ENCODE measurements around the gene CRX. TPM values are rescaled to one million over a fixed set of nuclear protein-coding genes. Genes with fewer than 3 reads are reported as not detected.
A peak's percentile ranks its signal among the peaks of the same experiment; 100 is the strongest.
"Not testable (repeated sequence)": the region's sequence is repeated elsewhere in the genome, so short reads cannot be mapped to it uniquely, and the experiment has no call there.

CRX gene
- total RNA-seq, 2 donors from 2014 or later = not detected

DNA sequence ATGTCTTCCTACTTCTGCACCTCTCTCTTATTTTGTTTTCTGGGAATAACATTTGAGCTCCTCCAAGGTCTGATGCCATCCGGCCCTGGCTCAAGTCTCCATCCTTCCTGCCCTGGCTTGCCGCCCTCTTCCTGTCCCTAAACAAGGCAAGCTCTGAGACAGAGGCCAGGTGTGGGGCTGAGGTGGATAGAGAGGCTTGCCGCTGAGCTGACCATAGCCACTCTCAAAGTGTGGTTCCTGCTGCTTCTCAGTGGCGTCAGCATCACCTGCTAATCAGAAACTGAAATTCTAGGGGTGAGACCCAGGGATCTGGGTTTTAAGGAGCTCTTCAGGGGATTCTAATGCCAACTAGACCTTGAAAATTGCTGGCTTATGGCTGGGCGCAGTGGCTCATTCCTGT, 31.3 kb downstream of the CRX start:
- H3K36me3 Mint-ChIP-seq (ENCODE audit: insufficient read depth in 2 of 2) = no peaks in the 10 kb centered on the region
- peaks cover 38% of the 10 kb centered on the region for H3K27me3 Mint-ChIP-seq (ENCODE audit: low read depth)
- H3K4me1 Mint-ChIP-seq (ENCODE audit: low read depth) = peaks cover 14% of the 10 kb centered on the region
- no peak overlapping the region for H3K4me3 Mint-ChIP-seq
- DNase-seq = no peak
- no peak overlapping the region for H3K27ac Mint-ChIP-seq
- no peak for ATAC-seq (replicated peaks in 1 of 2)
- H3K9me3 Mint-ChIP-seq = no peaks in the 10 kb centered on the region

DNA sequence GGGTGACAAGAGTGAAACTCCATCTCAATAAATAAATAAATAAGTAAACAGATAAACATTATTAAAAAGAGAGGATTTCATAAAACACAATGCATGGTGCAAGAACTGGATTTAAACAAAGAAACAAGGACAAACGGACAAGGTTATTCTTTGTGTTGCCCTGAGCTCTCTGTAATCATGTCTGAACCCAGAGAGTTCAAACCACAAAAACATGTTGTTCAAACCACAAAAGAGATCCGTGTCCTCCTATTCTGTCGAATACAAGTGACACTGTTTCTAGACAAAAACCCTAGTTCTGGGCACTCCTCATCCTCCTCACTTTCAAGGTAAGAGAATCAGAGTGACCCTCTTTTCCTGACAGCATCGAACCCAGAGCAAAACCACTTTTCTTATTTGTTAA, 32.7 kb downstream of the CRX start:
- Mint-ChIP-seq H3K27me3 (ENCODE audit: low read depth) (peaks cover 26% of the 10 kb centered on the region), H3K4me1 (ENCODE audit: low read depth) (peaks cover 5% of the 10 kb centered on the region), H3K9me3 (no peaks in the 10 kb centered on the region), H3K27ac (no peak overlapping the region), H3K4me3 (no peak overlapping the region), H3K36me3 (ENCODE audit: insufficient read depth in 2 of 2) (no peaks in the 10 kb centered on the region)
- DNase-seq (no peak), ATAC-seq (replicated peaks in 1 of 2) (no peak)

DNA sequence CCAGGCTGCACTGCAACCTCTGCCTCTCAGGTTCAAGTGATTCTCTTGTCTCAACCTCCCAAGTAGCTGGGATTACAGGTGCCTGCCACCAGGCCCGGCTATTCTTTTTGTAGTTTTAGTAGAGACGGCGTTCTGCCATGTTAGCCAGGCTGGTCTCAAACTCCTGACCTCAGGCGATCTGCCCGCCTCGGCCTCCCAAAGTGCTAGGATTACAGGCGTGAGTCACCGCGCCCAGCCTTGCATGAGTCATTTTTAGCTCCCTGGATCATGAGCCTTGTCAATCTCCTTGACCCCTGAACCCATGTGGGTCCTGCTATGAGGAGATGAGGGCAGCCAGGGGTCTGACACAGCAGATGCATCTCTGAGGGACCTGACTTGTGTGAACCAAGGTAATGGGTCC, 36.5 kb downstream of the CRX start:
- H3K4me1 Mint-ChIP-seq (ENCODE audit: low read depth); H3K4me3 Mint-ChIP-seq; DNase-seq; H3K27ac Mint-ChIP-seq; ATAC-seq (replicated peaks in 1 of 2); H3K36me3 Mint-ChIP-seq (ENCODE audit: insufficient read depth in 2 of 2); H3K9me3 Mint-ChIP-seq: not testable (repeated sequence)
- peaks cover 15% of the 10 kb centered on the region for H3K27me3 Mint-ChIP-seq (ENCODE audit: low read depth)

DNA sequence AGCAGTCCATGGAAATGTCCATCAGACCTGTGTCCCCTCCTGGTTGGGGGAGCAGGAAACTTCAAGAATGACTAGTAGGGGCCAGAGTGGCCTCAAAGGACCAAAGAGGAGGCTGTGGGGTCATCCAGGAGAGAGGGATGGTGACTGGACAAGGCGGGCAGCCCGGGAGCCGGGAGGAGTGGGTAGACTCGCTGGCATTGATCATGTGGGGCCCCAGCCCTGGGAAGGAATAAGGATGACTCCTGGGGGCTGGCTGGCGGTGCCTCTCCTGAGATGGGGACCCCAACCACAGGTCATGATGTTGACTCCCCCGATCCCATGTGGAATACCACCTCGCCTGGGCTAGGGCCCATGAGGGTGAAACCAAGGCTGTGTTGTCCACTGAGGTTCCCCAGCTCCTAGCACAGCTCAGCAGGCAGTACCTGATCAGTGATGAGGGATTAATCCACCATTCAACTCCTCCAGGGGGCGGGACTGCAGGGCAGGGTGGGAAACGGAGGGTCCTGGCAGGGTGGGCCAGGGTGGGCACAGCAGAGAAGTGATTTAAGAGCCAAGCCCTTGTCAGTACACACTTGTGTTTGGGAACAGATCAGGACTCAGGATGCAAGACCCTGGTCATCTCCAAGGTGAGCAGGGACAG, 37.0 kb downstream of the CRX start, which contains the start of gene TPRX2:
Gene TPRX2 (plus strand): TSS at position 590 of the 640 bp plus-strand sequence. CDS start 12 bp downstream, at position 602.
- ATAC-seq (replicated peaks in 1 of 2); DNase-seq; H3K4me1 Mint-ChIP-seq (ENCODE audit: low read depth); H3K27ac Mint-ChIP-seq; H3K9me3 Mint-ChIP-seq; H3K36me3 Mint-ChIP-seq (ENCODE audit: insufficient read depth in 2 of 2); H3K4me3 Mint-ChIP-seq: not testable (repeated sequence)
- peaks cover 15% of the 10 kb centered on the region for H3K27me3 Mint-ChIP-seq (ENCODE audit: low read depth)

DNA sequence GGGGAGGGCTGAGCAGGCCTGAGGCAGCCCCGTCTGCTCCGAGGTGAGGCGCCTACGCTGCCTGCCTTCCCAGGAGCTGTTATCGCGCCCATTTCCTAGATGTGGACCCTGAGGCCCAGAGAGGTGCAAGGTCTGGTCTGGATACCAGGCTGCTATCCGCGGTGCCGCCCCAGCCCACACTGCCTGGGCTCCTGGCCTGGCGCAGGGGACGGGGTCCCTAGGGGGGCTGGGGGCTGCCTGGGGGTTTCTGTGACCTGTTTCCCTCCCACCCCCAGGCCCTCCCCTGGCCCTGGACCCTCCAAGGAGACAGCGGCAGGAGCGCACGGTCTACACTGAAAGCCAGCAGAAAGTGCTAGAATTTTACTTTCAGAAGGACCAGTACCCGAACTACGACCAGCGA, 38.1 kb downstream of the CRX start:
- DNase-seq; ATAC-seq (replicated peaks in 1 of 2); H3K36me3 Mint-ChIP-seq (ENCODE audit: insufficient read depth in 2 of 2); H3K9me3 Mint-ChIP-seq; H3K4me1 Mint-ChIP-seq (ENCODE audit: low read depth); H3K27ac Mint-ChIP-seq; H3K4me3 Mint-ChIP-seq: not testable (repeated sequence)
- peaks cover 14% of the 10 kb centered on the region for H3K27me3 Mint-ChIP-seq (ENCODE audit: low read depth)

DNA sequence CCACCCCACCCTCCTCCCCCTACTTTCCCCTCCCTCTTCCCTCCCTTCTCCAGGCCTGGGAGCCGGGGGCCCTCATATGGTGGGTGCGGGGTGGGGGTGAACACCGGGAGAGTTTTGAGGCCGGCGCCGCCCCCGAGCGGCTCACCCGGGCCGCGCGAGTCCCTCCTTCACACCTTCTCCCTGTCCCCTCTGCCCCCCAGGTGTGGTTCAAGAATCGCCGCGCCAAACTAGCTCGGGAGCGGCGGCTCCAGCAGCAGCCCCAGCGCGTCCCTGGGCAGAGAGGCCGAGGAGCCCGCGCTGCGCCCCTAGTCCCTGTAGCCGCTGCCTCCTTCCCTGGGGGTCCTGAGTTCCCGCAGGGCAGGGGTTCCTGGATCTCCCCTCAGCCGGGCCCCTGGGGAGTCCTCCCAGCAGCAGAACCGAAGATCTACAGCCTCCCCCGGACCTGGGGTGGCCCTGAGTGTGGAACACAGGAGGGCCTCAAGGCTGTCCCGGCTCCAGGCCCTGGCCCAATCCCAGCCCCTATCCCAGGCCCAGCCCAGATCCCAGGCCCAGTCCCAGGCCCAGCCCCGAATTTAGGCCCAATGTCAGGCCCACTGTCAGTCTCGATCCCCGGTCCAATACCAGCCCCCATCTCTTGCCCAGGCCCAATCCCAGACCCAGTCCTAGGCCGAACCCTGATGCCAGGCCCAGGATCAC, 39.0 kb downstream of the CRX start:
- Mint-ChIP-seq H3K4me1 (ENCODE audit: low read depth) (peaks cover 5% of the 10 kb centered on the region), H3K27ac (no peak overlapping the region), H3K27me3 (ENCODE audit: low read depth) (peaks cover 14% of the 10 kb centered on the region), H3K4me3 (no peak overlapping the region), H3K36me3 (ENCODE audit: insufficient read depth in 2 of 2) (no peaks in the 10 kb centered on the region), H3K9me3 (no peaks in the 10 kb centered on the region)
- ATAC-seq (replicated peaks in 1 of 2) = no peak
- no peak for DNase-seq

DNA sequence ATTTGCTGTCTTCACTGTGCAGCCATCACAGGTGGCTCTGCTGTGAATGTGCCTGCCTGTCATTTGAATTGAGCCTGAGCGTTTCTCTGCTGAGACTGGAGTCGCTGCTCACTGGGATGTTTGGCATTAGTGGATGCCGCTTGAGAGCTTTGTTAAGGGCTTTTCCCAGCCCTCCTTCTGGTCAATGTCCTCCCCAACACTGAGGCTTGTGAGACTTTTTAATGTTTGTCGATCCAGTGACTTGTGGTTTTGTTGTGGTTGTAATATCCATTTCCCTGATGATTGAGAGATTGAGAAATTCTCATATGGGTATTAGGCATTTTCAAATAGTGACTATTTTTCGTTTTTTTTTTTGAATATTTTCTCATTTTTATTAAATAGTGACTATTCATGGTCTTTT, 39.9 kb downstream of the CRX start:
- Mint-ChIP-seq H3K9me3 (no peaks in the 10 kb centered on the region), H3K27me3 (ENCODE audit: low read depth) (peaks cover 14% of the 10 kb centered on the region), H3K27ac (no peak overlapping the region), H3K4me1 (ENCODE audit: low read depth) (peaks cover 5% of the 10 kb centered on the region), H3K36me3 (ENCODE audit: insufficient read depth in 2 of 2) (no peaks in the 10 kb centered on the region), H3K4me3 (no peak overlapping the region)
- DNase-seq (no peak), ATAC-seq (replicated peaks in 1 of 2) (no peak)

DNA sequence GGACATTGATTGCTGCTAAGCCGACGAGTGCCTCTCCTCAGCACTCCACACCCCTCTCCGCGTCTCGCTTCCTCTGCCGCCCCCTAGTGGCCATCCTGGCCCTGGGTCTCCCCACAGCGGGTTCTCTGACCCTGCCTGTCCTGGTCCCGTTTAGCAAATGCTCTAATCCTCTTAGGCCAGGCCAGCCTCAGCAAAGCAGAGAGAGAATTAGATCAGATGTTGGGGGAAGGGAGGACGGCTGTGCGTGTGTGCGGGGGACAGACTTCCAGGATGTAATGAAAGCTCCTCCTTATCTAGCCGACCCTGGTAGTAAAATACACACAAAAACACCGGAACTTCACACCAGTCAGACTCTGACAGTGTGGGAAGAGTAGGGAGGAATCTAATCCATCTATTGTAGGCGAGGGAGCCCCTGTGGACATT, 41.8 kb downstream of the CRX start:
- DNase-seq (peak; percentile 86 to 91), ATAC-seq (replicated peaks in 1 of 2) (peak; percentile 88 to 93)
- Mint-ChIP-seq H3K36me3 (ENCODE audit: insufficient read depth in 2 of 2) (no peaks in the 10 kb centered on the region), H3K27me3 (ENCODE audit: low read depth) (peaks cover 14% of the 10 kb centered on the region), H3K9me3 (no peaks in the 10 kb centered on the region), H3K27ac (no peak overlapping the region), H3K4me3 (no peak overlapping the region), H3K4me1 (ENCODE audit: low read depth) (peaks cover 5% of the 10 kb centered on the region)

DNA sequence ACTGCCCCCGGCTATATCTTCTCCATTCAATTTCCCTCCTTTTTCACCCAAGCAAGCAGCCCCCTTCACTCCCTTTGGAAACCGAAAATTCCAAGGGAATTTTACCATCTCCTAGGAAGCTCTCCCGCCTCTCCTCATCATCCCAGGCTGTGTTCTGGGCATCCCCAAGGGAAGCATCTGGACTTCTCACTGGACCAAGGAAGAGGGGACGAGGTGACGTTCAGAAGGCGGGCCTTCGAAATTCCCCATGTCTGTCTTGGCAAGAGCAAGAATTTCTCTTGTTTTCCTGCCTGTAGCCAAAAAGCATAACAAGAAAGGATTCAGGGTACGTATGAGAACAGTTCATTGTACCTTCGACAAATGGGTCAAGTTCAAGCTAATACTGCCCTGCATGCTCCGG, 43.4 kb downstream of the CRX start:
- H3K4me1 Mint-ChIP-seq (ENCODE audit: low read depth) = peaks cover 5% of the 10 kb centered on the region
- ATAC-seq (replicated peaks in 1 of 2) = no peak
- peaks cover 14% of the 10 kb centered on the region for H3K27me3 Mint-ChIP-seq (ENCODE audit: low read depth)
- no peaks in the 10 kb centered on the region for H3K9me3 Mint-ChIP-seq
- H3K36me3 Mint-ChIP-seq (ENCODE audit: insufficient read depth in 2 of 2) = no peaks in the 10 kb centered on the region
- no peak for DNase-seq
- no peak overlapping the region for H3K4me3 Mint-ChIP-seq
- no peak overlapping the region for H3K27ac Mint-ChIP-seq

DNA sequence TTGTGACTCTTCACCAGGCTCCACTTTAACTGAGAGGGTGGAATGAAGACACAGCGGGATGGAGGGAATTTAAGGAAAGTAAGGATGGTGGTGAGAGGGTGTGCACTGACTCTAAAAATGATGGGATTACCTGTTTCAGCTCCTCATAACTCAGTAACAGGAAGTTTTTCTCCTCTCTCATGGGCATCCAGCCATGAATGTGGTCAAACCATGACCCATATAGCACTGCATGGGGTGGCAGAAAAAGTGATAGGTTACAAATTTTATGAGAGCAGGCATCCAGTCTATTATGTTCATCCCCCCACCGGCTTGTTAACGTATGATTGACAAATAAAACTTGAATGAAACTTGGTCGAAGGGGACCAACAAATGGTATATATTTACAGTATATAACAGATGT, 57.2 kb downstream of the CRX start:
- no peak overlapping the region for H3K27ac Mint-ChIP-seq
- no peak for ATAC-seq (replicated peaks in 1 of 2)
- H3K27me3 Mint-ChIP-seq (ENCODE audit: low read depth) = peaks cover 15% of the 10 kb centered on the region
- no peaks in the 10 kb centered on the region for H3K4me1 Mint-ChIP-seq (ENCODE audit: low read depth)
- DNase-seq = no peak
- H3K9me3 Mint-ChIP-seq = peaks cover 2 to 3% of the 10 kb centered on the region in 2 donors
- H3K4me3 Mint-ChIP-seq = no peak overlapping the region
- peaks cover 1 to 2% of the 10 kb centered on the region in 2 donors for H3K36me3 Mint-ChIP-seq (ENCODE audit: insufficient read depth in 2 of 2)

DNA sequence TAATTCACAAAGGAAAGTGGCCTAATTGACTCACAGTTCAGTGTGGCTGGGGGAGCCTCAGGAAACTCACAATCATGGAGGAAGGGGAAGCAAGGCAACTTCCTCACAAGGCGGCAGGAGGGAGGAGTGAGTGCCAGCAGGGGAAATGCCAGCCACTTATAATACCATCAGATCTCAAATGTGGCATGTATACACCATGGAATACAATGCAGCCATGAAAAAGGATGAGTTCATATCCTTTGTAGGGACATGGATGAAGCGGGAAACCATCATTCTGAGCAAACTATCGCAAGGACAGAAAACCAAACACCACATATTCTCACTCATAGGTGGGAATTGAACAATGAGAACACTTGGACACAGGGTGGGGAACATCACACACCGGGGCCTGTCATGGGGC, 57.6 kb downstream of the CRX start:
- ATAC-seq (replicated peaks in 1 of 2); H3K4me3 Mint-ChIP-seq; H3K36me3 Mint-ChIP-seq (ENCODE audit: insufficient read depth in 2 of 2); H3K9me3 Mint-ChIP-seq; H3K4me1 Mint-ChIP-seq (ENCODE audit: low read depth); H3K27ac Mint-ChIP-seq; DNase-seq: not testable (repeated sequence)
- peaks cover 15% of the 10 kb centered on the region for H3K27me3 Mint-ChIP-seq (ENCODE audit: low read depth)

DNA sequence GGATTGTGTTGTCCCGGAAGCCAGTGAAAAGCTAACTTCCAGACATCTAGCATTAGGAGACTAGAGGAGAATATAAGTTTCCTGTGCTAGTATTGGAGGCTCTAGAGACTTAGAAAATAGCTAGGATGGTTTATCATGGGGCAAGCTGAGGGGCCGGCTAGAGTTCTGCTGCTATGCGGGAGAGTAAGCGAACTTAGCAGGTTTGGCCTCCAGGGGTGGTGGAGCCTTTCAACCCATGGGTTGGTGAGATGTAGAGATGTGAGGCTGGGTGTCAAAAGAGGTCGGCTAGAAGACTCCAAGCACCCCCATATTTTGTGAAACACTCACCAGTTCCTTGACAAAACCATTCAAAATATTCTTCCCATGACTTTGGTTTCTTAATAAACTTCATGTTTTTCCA, 60.0 kb downstream of the CRX start:
- peaks cover 20% of the 10 kb centered on the region for H3K27me3 Mint-ChIP-seq (ENCODE audit: low read depth)
- DNase-seq = no peak
- ATAC-seq (replicated peaks in 1 of 2) = no peak
- no peak overlapping the region for H3K4me3 Mint-ChIP-seq
- H3K9me3 Mint-ChIP-seq = peaks cover 2 to 3% of the 10 kb centered on the region in 2 donors
- H3K4me1 Mint-ChIP-seq (ENCODE audit: low read depth) = no peaks in the 10 kb centered on the region
- H3K36me3 Mint-ChIP-seq (ENCODE audit: insufficient read depth in 2 of 2) = peaks cover 1 to 2% of the 10 kb centered on the region in 2 donors
- no peak overlapping the region for H3K27ac Mint-ChIP-seq

DNA sequence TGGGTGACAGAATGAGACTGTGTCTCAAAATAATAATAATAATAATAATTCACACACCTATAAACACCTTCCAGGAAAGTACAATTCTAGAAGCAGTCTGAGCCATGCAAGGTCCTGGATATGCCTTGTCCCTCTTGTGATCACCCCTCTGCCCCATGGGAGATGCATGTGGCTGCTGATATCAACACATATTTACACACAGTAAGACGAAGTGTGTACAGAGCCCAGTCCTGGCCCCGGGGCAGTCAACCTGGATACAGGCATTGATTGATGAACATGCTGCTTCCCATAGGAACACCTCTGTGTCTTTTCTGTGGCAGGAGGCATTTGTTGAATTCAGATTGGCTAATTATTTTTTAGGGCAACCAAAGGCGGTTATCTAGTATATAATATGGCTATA, 61.2 kb downstream of the CRX start:
- DNase-seq (no peak), ATAC-seq (replicated peaks in 1 of 2) (no peak)
- H3K4me1 Mint-ChIP-seq (ENCODE audit: low read depth) = no peaks in the 10 kb centered on the region
- no peak overlapping the region for H3K4me3 Mint-ChIP-seq
- peaks cover 16% of the 10 kb centered on the region for H3K27me3 Mint-ChIP-seq (ENCODE audit: low read depth)
- peaks cover 1 to 2% of the 10 kb centered on the region in 2 donors for H3K36me3 Mint-ChIP-seq (ENCODE audit: insufficient read depth in 2 of 2)
- H3K9me3 Mint-ChIP-seq = peaks cover 2 to 3% of the 10 kb centered on the region in 2 donors
- H3K27ac Mint-ChIP-seq = no peak overlapping the region

DNA sequence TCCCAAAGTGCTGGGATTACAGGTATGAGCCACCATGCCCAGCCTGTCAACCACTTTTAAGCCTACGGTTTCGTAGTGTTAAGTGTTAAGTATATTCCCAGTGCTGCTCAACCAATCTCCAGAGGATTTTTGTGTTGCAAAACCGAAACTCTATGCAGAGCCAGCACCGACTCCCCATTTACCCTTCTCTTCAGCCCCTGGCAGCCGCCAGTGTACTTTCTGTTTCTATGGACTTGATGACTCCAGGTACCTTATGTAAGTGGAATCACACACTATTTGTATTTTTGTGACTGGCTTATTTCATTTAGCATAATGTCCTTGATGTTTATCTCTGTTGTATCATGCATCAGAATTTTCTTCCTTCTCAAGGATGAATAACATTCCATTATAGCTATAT, 63.3 kb downstream of the CRX start:
- Mint-ChIP-seq H3K36me3 (ENCODE audit: insufficient read depth in 2 of 2) (no peaks in the 10 kb centered on the region), H3K4me1 (ENCODE audit: low read depth) (no peaks in the 10 kb centered on the region), H3K27me3 (ENCODE audit: low read depth) (peaks cover 15% of the 10 kb centered on the region), H3K4me3 (no peak overlapping the region), H3K27ac (no peak overlapping the region), H3K9me3 (no peaks in the 10 kb centered on the region)
- DNase-seq (no peak), ATAC-seq (replicated peaks in 1 of 2) (no peak)
